GM12892 (cell line): Measurements from ENCODE around the gene RASSF10.

ENCODE experiments used
- POLR2A ChIP-seq: IDR thresholded peaks from 2 replicates; pipeline ENCODE4 v1.6.1; 2011; ENCODE audit warnings: low read depth, low read length, control low read depth
- POLR2AphosphoS5 ChIP-seq: IDR thresholded peaks from 2 replicates; pipeline ENCODE4 v1.6.1; 2011; ENCODE audit warnings: low read depth, low read length, control low read depth
- TAF1 ChIP-seq: IDR thresholded peaks from 2 replicates; pipeline ENCODE4 v1.6.1; 2011; ENCODE audit warnings: low read depth, mild to moderate bottlenecking, control low read depth, low read length, borderline replicate concordance

- TF ChIP-seq POLR2AphosphoS5 (no peak), POLR2A (no peak), TAF1 (no peak)
These were observed 36.6 kb downstream of the RASSF10 start for GRCh38 chr11:13045734-13046133.
